GM19193 (cell line): Measurements from ENCODE around the gene LDLRAD3.

ENCODE experiments used
- POLR2A ChIP-seq: IDR thresholded peaks from 4 replicates; pipeline ENCODE4 v1.6.1; 2011; ENCODE audit not compliant: insufficient read depth, insufficient read length; ENCODE audit errors: extremely low read depth

Gene LDLRAD3

DNA sequence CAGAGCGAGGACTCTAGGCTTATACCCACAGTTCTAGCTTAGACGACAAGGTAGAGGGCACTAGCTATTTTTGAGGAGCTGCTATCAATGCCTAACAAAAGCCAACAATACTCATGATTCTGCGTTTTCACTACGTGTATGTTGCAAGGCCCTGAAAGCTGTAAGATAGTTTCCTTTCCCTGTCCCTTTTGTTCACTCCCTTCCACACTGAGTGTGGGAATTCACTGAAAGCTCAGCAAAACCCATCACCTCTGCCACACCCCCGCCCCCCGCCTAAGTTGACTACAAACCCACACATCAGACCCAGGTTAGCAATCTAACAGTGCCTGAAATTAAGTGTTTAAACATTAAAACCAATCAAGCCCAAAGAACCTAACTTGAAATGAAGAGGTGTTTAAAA is 6.2 kb upstream of the LDLRAD3 start:
- TF ChIP-seq POLR2A: no peak

GRCh38 chr11:35938231-35938630 is 5.6 kb upstream of the LDLRAD3 start:
- no peak for TF ChIP-seq POLR2A

DNA sequence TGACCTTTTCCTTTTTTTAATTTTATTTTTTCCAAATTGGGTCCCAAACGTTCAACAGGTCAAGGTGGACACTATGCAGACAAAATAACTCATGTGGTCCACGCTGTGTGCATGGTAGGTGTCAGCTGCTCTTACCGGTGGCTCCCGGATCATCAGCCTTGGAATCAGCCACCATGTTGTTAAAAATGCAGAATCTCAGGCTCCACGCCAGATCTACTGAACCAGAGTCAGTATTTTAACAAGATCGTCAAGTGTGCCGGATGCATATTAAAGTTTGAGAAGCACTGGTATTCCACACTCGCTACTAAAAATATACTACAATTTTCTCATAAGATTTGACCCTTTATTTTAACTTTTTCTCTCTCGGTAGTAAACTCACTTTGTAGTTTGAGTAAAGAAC is 553 bp upstream of the LDLRAD3 start:
- TF ChIP-seq POLR2A: no peak

GRCh38 chr11:35944503-35945136 is 758 bp downstream of the LDLRAD3 start:
- no peak for TF ChIP-seq POLR2A

- TF ChIP-seq POLR2A: no peak
Measured at GRCh38 chr11:35945137-35945518, 1.3 kb downstream of the LDLRAD3 start.

DNA sequence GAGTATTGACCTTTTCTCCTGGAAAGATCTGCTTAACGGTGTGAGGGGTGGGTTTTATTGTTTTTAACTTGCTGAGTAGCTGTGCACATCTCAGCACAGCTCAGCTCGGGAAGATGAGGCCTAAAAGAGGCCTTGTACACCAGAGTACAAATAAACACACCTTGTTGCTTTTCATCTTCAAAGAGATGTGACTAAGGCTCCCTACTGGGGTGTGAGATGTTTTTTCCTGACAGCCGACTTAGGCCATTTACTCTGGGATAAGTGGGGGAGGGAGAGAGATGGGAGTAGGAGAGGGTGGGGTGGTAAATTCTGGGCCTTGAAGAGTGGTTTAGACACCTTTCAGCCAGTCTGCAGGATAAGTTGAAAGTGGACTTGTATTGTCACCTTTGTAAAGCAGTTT is 2.9 kb downstream of the LDLRAD3 start:
- TF ChIP-seq POLR2A: no peak

GRCh38 chr11:35947437-35947836 is 3.6 kb downstream of the LDLRAD3 start:
- no peak for TF ChIP-seq POLR2A

GRCh38 chr11:35949242-35949641 is 5.4 kb downstream of the LDLRAD3 start:
- TF ChIP-seq POLR2A: no peak

GRCh38 chr11:35950082-35950481 is 6.2 kb downstream of the LDLRAD3 start:
- TF ChIP-seq POLR2A: no peak

- no peak for TF ChIP-seq POLR2A
Measured at GRCh38 chr11:35951680-35952079, 7.8 kb downstream of the LDLRAD3 start.

GRCh38 chr11:35953081-35953760 is 9.4 kb downstream of the LDLRAD3 start:
- TF ChIP-seq POLR2A: no peak

- no peak for TF ChIP-seq POLR2A
Measured at GRCh38 chr11:35954205-35954604, 10.3 kb downstream of the LDLRAD3 start.

- no peak for TF ChIP-seq POLR2A
Measured at GRCh38 chr11:35955636-35956035, 11.8 kb downstream of the LDLRAD3 start.

DNA sequence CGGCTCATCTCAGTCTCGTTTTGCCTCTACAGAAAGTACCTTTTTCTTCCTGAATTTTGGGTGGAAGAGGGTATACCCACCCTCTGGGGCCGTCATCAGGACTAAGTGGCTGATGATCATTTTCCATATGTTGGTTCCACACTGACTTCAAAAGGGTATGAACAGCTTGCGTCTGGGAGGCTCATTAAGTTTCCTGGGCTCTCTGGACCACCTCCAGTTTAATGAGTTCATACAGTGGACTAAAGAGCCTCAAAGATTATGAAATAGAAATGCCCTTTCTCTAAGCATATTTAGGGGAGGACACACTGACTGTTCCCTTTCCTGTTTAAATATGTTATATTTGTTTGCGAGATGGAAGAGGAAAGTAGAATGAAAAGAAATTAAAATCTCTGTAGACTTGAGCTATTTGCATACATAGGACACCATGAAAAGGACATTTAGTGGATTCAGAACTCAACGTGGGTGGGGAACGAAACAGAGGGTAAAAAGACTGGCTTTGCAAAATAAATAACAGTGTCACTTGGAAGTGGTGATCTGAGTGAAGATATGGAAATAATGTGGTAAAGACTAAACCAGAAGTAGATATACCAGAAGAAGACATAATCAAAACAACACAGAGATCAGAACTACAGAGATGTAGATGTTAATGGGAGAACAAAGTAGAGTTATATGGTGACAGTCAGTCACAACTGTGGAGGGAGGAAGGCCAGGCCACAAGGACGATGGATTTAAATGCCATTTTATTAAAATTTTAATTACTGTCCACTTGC is 18.7 kb downstream of the LDLRAD3 start:
- TF ChIP-seq POLR2A: no peak

GRCh38 chr11:35963911-35964310 is 20.0 kb downstream of the LDLRAD3 start:
- TF ChIP-seq POLR2A: no peak

- no peak for TF ChIP-seq POLR2A
Measured at GRCh38 chr11:35964841-35965240, 21.0 kb downstream of the LDLRAD3 start.
